ENCODE results near the gene ICE2.
A peak's percentile ranks its signal among the peaks of the same experiment; 100 is the strongest.

ICE2 gene

DNA sequence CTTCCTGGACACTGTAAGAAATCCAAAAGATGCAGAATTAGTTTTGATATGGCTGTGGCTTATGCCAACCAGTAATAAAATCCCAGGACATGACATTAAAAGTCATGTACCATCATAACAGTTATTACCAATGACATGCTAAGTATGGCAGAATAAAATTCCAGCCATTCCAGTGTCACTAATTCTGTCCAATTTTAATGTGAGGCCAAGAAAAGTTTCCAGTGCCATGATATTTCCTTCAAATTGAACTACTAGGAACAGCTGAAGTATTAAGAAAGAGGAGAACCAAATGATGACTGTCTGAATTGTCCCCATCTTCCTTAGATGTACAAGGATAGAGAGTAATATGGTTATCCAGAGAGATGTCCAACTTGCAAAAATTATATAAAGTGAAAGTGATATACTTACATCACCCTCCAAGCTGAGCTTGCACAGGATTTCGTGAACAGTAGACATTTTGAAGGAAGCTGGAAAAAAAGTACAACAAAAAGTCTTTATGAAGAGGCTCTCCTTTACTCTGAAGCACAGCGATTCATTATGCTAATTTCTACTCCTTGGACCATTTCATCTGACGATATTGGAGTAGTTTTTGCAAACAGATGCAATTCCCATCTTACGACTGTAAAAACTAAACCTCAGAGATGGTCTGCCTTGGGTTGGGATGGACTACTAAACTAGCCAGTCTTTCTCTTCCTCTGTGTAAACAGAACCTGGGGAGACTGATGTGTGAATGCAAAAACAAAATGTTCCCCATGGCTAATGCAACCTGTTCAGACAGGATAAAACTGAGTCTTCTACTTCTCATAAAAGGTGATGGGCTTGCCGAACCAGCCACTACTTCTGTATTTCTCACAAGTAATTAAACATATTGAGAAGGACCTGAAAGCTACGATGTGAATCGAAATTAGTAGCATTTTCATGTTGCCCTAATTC, 93.1 kb downstream of the ICE2 start:
- no peak for DNase-seq

DNA sequence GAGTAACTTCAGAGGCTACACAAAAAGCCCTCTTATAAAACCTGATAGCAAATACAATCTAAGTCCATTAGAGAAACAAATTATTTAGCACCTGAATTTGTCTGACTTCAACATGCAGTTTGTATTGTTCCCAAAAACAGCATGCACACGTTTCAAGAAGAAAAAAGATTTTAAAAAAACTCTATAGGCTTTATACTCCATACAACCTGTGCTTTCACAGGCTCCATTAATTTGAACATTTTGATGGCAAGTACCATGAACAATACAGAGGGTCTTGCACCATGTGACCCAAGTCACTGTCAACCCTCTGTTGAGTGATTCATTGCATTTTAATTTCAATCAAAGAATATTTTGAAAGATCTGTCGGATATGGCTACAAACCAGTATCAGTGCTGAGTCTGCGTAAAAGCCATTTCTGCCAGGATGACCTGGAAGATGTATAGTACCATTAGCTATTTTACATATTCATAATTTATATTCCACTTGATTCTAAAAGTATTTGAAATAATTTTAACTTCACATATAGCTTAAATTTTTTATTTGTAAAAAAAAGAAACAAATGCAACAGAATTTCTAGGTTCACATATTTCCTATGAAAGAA, 94.3 kb downstream of the ICE2 start:
- no peak for DNase-seq

DNA sequence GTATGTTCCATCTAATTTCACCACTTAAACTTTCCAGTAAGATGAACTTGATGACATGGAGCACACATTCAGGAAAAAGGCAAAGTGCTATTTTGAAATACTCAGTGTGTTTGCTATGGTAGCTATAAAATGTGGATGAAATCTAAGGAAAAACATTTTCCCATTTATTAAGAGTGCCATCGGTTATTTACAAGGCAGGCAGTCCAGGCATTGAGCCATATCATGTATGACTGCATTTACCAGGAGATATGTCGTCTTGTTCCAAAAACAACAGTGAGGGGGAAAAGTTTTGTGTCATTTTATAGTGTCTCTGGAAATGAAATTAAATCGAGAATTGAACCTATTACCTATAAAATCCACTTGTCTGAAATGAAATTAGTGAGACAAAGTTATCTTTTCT, 94.9 kb downstream of the ICE2 start:
- DNase-seq: no peak

DNA sequence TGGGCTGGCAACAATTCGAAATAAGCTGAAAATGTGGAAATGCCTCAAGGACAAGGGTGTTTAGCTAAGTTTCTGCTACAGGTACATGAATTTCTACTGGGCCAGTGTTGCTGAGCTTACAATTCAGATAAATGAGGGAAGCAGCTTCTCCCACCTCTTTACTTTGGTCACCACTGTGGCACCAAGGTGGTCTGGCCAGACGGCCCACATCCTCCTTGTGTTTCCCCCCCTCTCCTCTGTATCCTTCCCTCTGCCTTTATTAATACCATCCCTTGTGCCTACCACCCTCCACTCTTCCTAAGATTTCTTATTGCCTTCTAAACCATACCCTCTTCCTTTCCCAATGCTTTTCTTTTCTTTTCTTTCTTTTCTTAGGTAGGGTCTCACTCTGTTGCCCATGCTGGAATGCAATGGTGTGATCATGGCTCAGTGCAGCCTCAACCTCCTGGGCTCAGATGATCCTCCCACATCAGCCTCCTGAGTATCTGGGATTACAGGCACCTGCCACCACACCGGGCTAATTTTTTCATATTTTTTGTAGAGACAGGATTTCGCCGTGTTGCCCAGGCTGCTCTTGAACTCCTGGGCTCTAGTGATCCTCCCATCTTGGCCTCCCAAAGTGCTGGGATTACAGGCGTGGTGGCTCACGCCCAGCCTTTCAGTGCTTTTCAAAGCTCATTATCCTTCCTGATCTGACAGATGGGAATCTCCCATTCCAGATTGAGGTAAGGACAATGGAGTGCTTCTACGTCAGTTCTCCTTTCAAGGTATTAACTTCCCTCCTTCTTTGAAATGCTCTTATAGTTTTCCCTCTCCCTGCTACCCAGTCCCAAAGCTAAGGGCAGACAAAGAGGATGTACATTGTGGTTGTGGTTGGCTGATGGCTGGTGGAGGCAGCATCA, 95.9 kb downstream of the ICE2 start:
- DNase-seq: no peak

DNA sequence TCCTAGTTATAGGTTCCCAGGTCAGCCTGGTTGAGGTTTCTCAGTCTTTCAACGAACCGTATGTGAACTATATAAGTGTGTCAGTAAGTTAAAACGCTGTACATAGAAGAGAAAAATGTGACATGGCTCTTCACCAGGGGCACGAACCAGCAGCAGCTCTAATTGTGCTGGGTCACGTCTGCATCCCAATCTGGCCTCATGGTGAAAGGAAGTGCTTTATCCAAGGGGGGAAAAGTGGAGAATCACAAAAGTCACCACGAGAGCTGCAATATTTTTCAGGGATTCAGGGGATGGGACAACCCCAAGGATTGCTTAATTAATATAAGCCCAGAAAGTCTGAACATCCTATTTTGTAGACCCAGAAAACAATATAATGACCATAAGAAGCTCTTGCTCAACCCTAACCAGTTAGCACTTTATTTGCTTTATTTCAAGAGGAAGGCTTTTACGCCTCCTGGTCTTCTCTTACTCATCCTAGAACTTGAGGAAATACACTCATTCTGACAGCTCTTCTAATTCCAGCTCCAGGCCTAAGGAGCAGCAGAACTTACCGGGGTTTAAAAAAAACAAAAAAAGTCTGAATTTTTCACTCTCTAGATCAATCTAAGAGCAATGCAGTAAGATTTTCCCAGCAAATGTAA, 97.7 kb downstream of the ICE2 start:
- no peak for DNase-seq

DNA sequence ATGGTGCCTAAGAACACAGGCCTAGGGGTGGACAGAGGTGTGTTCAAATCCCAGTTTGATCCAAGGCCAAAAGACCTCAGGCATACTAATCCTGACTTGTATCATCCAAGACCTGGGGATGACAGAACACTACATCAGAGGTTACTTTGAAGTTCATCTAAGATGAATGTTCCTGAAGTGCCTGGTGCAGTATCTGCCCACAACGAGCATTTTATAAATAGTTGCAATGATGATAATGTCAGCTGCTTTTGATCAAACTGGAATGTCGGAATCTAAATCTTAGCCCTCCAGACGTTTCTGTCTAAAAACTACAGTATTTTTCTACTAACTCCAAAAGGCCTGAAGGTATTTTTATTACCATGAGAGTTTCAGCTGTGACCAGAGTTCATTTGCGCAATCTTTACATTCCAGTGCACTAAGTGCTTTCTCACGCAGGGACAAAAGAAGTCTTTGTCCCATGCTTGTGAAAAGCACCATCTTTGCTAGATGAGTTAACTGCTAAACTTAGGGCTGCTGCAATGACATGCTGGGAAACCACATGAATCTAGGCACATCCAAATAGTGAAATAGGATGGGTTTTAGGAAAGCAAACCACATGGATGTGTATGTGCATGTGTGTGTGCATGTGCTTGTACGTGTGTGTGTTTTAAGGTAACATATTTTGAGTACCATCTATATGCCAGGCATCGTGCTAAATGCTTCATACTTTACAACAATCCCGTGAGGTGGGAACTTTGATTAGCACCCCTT, 99.2 kb downstream of the ICE2 start:
- no peak for DNase-seq

DNA sequence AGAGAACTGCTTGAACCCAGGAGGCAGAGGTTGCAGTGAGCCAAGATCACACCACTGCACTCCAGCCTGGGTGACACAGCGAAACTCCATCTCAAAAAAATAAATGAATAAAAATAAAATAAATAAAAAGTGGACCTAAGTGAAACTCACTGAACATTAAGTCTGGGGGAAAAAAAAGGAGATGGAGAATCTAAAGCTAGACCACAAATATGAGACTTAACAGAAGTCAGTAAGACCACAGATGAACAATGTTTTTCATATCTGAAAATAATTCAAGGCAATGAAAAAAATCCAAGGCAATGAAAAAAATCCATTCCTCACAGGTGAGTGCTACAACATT, 99.8 kb downstream of the ICE2 start:
- DNase-seq: no peak

DNA sequence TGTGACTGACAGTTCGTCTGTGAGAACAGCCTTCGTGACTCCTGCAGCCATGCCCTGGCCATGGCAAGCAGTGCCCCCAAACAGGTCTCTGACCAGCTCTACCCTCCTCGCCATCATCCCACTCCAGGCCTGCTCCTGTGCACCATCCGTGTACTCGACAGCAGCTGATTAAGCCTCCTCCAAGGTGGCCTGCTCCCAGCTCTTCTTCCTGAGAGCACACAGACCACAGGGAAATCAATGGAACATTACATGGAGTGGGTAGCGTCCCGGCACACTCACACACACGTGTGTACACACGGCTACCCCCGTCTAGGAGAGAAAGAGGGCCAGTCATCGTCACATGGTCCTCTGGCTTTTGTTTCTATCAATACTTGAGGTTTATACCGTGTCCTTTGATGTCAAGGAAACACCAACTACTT, 102.3 kb downstream of the ICE2 start:
- peak; percentile 56 for DNase-seq

DNA sequence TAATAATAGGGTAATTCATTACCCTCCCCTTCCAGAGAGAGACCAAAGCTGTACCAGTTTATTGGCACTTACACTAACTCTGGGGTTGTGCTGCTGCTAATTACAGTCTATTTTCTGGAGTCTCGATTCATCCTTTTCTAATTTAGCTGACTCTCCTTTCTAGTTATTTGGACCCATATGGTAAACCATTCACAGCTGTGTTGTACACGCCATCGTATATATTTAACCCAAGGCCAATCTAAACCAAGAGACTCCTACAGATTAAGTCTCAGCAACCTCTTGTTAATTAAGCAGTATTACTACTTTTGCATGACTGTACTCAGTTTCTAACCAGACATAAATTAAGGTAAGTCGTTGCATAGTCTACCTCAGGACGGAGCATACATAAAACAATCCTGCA, 103.6 kb downstream of the ICE2 start:
- peak; percentile 95 for DNase-seq

DNA sequence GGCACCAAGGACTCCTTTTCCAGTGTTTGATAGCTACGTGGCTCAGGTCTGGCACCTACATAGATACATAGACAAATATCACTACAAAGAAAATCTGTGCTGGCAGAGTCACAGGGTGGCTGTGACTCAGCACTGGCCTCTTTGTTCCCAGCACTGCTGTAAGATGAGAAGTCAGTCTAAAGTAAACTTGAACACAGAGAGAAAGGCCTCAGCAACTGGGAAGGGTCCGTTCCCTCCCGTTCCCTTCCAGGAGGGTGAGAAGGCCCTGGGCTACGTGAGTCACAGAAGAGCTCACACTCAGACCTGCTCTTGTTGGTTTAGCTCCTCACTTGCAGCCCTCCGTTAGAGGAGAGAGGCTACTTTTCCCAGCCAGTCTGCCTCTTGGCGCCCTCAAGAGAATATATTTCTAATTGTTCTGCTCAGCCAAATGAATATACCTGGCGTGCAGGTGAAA, 104.3 kb downstream of the ICE2 start:
- DNase-seq: peak; percentile 99

DNA sequence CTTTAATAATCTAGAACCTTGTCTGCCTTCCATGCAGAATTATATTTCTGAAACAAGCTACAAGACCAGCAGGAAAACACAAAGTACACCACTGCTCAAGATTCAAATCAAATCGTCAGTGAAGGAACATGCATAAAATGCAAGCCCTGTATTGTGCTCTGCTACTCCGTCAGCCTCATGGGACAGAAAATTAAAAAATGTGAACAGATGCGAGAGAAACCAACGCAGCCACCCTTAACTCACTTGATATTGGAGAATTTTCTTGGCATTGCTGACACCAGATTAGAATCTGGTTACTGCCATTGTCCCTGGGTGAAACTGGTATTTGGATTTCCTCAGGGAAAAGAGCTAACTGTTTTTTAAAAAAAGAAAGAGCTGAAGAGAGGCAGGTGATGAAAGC, 104.7 kb downstream of the ICE2 start:
- DNase-seq: no peak

DNA sequence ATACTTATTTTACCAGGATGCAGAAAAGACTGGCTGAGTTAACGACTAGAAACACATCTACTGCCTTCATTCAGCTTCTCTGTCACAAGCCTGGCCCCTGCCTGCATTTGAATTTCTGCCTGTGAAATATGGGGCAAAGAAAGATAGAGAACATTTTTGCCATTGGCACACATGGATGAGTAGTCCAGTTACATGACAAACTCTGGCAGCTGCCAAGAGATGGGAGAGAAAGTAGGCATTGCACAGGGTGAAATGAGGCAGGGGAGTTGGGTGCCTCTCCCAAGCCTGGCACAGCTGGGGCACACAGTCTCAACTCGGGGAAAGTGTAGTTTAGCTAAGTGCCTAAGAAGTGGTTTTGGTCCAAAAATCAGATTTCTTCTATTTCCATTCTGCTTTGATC, 105.2 kb downstream of the ICE2 start:
- DNase-seq: peak; percentile 70

DNA sequence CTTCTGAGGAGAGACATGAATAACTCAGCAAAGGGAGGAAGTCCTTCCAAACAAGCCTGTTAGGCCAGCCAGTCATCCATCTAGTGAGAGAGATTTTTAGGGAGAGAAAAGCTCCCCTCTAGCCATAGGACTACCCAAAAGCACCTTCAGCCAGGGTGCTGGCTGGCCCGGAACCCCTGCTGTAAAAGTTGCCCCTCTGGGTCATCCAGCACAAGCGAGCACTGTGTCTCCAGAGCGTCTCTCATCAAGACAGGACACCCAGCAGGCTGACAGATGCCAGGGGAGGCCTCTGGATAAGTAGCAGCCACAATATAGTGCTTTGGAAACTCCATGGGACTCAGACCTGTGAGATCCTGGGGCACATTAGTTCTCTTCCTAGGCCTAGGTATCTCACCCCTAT, 105.6 kb downstream of the ICE2 start:
- peak; percentile 67 for DNase-seq

DNA sequence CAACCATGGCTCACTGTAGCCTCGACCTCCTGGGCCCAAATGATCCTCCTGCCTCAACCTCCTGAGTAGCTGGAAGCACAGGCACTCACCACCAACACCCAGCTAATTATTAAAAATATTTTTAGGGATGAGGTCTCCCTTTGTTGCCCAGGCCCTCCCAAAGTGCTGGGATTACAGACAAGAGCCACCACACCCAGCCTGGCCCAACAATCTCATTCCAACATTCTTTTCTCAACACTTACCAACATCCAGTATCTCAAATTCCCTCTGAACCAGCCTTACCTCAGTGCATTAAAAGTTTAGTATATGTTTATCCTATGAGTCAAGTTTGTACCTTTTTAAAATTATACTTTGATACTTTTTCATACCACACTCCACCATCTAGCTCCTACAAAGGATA, 106.2 kb downstream of the ICE2 start:
- no peak for DNase-seq

DNA sequence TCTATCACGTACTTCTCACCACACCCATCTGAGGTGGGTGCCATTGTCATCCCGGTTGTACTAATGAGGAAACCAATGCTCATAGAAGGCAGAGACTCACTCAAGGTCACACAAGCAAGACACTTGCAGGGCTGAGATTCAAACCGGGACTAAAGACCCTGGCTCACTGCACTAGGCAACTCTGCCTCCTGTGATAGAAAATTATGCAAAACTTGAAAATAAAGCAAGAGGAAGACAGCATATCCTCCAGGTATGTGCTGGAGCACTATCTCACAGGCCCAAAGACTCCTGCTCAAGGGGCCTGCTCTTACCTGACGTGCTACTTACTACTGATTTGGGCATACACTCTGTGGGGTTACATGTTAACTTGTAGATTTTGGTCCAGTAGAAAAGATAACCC, 106.7 kb downstream of the ICE2 start:
- DNase-seq: peak; percentile 29

DNA sequence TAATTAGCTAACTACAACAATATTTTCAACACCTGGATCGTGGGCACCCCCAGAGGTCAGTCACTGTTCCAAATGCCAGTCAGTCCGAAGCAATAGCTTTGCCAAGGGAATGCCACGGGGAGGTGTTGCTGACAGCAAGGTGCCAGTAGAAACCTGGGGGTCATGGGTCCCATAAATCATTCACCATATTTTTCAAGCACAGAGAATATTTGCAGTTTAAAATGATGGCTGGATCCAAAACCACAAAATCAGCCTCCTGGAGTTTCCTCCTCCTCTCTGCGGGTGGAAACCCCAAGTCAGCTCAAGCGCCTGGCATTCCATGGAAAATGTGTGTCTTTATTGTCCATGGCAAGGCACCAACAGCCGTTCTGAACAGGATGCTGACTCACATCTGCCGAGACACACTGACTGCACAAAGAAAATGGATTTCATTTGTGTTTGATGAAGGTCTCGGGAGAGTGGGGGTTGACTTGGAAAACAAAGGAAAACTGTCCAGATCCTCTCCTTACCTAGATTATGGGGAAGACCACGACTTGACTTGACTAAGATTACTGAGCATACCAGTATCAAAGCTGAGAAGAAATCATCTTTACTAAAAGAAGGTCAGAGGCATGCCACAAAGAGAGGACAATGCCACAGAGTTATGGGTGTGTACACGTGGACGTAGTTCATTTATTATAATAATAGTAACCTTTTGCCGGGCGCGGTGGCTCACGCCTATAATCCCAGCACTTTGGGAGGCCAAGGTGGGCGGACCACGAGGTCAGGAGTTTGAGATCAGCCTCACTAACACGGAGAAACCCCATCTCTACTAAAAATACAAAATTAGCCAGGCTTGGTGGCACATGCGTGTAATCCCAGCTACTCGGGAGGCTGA, 107.5 kb downstream of the ICE2 start:
- peak; percentile 98 for DNase-seq

DNA sequence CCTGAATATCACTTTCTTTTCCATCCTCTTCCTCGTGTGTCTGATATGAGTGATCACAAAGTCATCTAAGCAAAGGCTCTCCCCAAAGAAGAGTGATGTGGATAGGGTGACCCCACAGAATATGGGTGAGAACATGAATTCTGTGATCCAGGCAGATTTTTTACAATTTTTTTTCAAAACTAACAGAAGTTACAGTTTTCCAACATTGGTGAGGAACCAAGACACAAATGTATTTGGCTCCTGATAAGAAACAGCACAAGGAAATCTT, 108.1 kb downstream of the ICE2 start:
- DNase-seq: no peak

DNA sequence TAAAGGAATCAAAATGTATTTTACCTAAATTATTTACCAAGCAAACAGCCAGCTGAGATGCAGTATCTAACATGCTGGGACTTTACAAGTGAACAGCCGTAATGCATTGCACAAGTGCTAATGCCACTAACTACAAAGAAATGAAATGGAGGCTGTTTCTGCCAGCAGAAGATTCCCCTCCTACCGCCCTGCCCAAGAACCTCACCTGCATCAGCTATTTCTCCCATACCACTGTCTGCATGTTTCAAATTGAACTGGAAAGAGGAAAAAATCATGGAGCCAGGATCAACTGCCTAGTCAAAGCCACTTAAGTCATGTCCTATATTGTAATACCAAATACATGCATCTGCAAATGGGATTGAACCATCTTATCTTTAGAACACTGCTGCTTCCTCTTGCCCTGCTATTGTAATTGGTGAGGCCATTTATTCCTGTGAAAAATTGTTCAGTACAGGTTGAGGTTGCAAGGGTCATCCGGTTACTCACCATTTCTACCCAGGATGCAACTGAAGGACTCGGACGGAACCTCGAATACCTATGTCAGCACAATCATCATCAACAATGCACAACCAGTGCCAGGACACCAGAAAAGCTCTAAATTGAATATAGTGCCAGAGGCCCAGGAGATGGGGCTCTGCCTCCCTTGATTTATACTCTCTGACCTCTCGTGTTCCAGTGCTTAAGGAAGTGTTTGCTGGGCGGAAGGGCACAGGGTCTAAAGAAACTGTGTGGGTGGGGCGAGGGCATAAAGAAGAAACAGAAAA, 108.7 kb downstream of the ICE2 start:
- DNase-seq: peak; percentile 45

DNA sequence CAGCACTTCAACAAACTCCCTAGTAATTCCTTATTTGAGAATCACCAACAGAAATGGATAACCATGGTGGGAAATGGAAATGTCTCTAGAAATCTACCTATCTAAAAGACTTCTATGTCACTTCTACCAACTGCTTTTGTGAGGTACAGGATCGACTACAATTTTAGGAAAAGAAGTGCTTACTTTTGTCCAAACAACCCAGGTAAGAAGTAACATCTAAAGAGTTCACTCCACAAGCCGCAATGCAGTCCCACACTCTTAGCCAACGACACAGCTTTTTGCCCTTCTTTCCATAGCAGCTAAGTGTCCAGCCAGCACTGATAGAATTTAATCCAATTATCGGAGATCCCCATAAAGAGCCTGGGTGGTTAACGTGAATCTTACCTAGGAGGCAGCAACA, 109.2 kb downstream of the ICE2 start:
- no peak for DNase-seq
